WTC11 (cell line): ENCODE data around the gene LPIN3. TPM values are rescaled to one million over a fixed set of nuclear protein-coding genes. Genes with fewer than 3 reads are reported as not detected.

ENCODE experiments used
- ATAC-seq: fragments of 200-7000 bp; cut with Tn5 transposase; 2 replicates; pipeline ENCODE4 v1.10.0; 2021; ENCODE audit warnings: mild to moderate bottlenecking, moderate library complexity
- CTCF ChIA-PET: fragments of 300-600 bp; sonication (Branson Sonifier 250); formaldehyde crosslinking; loops from one replicate; lab custom pipeline; 2021; ENCODE audit warnings: antibody characterized with exemption; lab: Charles Lee
- POLR2A ChIA-PET: fragments of 350-600 bp; sonication (Branson Sonifier 250); formaldehyde crosslinking; loops from one replicate; lab custom pipeline; 2021; ENCODE audit warnings: antibody characterized with exemption; lab: Charles Lee
- DNase-seq: peaks from one replicate; pipeline ENCODE4 v3.0.0; 2021; ENCODE audit warnings: low spot score
- H3K27ac Mint-ChIP-seq: 2 replicates; pipeline ENCODE4 v1.8.0; 2021; ENCODE audit warnings: mixed read lengths
- H3K27me3 Mint-ChIP-seq: 2 replicates; pipeline ENCODE4 v1.8.0; 2021; ENCODE audit warnings: low read depth, mild to moderate bottlenecking, moderate library complexity, mixed read lengths
- H3K36me3 Mint-ChIP-seq: 2 replicates; pipeline ENCODE4 v1.8.0; 2021; ENCODE audit warnings: mixed read lengths
- H3K4me1 Mint-ChIP-seq: 2 replicates; pipeline ENCODE4 v1.8.0; 2022; ENCODE audit warnings: mixed read lengths
- H3K4me3 Mint-ChIP-seq: 2 replicates; pipeline ENCODE4 v1.8.0; 2021; ENCODE audit warnings: mild to moderate bottlenecking, moderate library complexity, mixed read lengths
- H3K9me3 Mint-ChIP-seq: 2 replicates; pipeline ENCODE4 v1.8.0; 2021; ENCODE audit warnings: mixed read lengths
- CBFB ChIP-seq: sonication (generic); formaldehyde crosslinking; IDR thresholded peaks from 2 replicates; pipeline ENCODE4 v1.8.1; 2022; ENCODE audit warnings: mild to moderate bottlenecking, low read depth, missing genetic modification reagents
- ELF4 ChIP-seq: sonication (generic); formaldehyde crosslinking; IDR thresholded peaks from 2 replicates; pipeline ENCODE4 v1.8.1; 2022; ENCODE audit warnings: low read depth, mild to moderate bottlenecking, moderate library complexity, missing genetic modification reagents
- ETV6 ChIP-seq: sonication (generic); formaldehyde crosslinking; IDR thresholded peaks from 2 replicates; pipeline ENCODE4 v1.8.1; 2022; ENCODE audit warnings: mild to moderate bottlenecking, missing genetic modification reagents
- GTF2I ChIP-seq: fragments of 250-450 bp; sonication (Bioruptor Pico); conservative IDR thresholded peaks from 2 replicates; pipeline ENCODE4 v1.4.0; 2021; ENCODE audit warnings: mild to moderate bottlenecking
- MXD4 ChIP-seq: fragments of 250-450 bp; sonication (Bioruptor Pico); IDR thresholded peaks from 2 replicates; pipeline ENCODE4 v1.8.0; 2021; ENCODE audit warnings: mild to moderate bottlenecking, moderate library complexity, borderline replicate concordance
- NFE2L1 ChIP-seq: sonication (generic); formaldehyde crosslinking; IDR thresholded peaks from 2 replicates; pipeline ENCODE4 v1.8.1; 2023; ENCODE audit warnings: missing genetic modification reagents
- PRRX2 ChIP-seq: fragments of 250-450 bp; sonication (Bioruptor Pico); IDR thresholded peaks from 2 replicates; pipeline ENCODE4 v1.8.0; 2021; ENCODE audit warnings: mild to moderate bottlenecking
- SP1 ChIP-seq: sonication (generic); formaldehyde crosslinking; conservative IDR thresholded peaks from 2 replicates; pipeline ENCODE4 v1.8.1; 2022; ENCODE audit warnings: missing genetic modification reagents
- TCF7 ChIP-seq: sonication (generic); formaldehyde crosslinking; IDR thresholded peaks from 2 replicates; pipeline ENCODE4 v1.8.0; 2022; ENCODE audit warnings: mild to moderate bottlenecking, low read depth, missing genetic modification reagents, moderate library complexity
- ZNF138 ChIP-seq: sonication (generic); formaldehyde crosslinking; conservative IDR thresholded peaks from 2 replicates; pipeline ENCODE4 v1.8.1; 2022; ENCODE audit warnings: mild to moderate bottlenecking, moderate library complexity, missing genetic modification reagents
- ZNF232 ChIP-seq: sonication (generic); formaldehyde crosslinking; IDR thresholded peaks from 2 replicates; pipeline ENCODE4 v1.8.0; 2022; ENCODE audit warnings: mild to moderate bottlenecking, missing genetic modification reagents
- ZNF423 ChIP-seq: fragments of 250-450 bp; sonication (Bioruptor Pico); IDR thresholded peaks from 2 replicates; pipeline ENCODE4 v2.1.2; 2022; ENCODE audit warnings: mild to moderate bottlenecking, moderate library complexity
- total RNA-seq: library from RNA; stranded (reverse); gene quantifications from 3 replicates; pipeline ENCODE4 v1.2.3, GENCODE V29; 2021
- TF ChIP-seq, protein P1 (sequence below): sonication (generic); formaldehyde crosslinking; conservative IDR thresholded peaks from 2 replicates; pipeline ENCODE4 v1.8.1; 2023; ENCODE audit warnings: mild to moderate bottlenecking, low read depth, missing genetic modification reagents, moderate library complexity
- TF ChIP-seq, protein P2 (sequence below): sonication (generic); formaldehyde crosslinking; IDR thresholded peaks from 2 replicates; pipeline ENCODE4 v1.8.1; 2022; ENCODE audit warnings: low read depth, mild to moderate bottlenecking, moderate library complexity, missing genetic modification reagents, borderline replicate concordance
- TF ChIP-seq, protein P3 (sequence below): sonication (generic); formaldehyde crosslinking; IDR thresholded peaks from 2 replicates; pipeline ENCODE4 v1.8.1; 2023; ENCODE audit warnings: mild to moderate bottlenecking, missing genetic modification reagents
- TF ChIP-seq, protein P4 (sequence below): sonication (generic); formaldehyde crosslinking; IDR thresholded peaks from 2 replicates; pipeline ENCODE4 v1.8.1; 2023; ENCODE audit warnings: mild to moderate bottlenecking, missing genetic modification reagents
- TF ChIP-seq, protein P5 (sequence below): sonication (generic); formaldehyde crosslinking; IDR thresholded peaks from 2 replicates; pipeline ENCODE4 v1.8.1; 2022; ENCODE audit warnings: mild to moderate bottlenecking, missing genetic modification reagents, moderate library complexity, borderline replicate concordance
- TF ChIP-seq, protein P6 (sequence below): fragments of 250-450 bp; sonication (Bioruptor Pico); IDR thresholded peaks from 2 replicates; pipeline ENCODE4 v1.9.0; 2021; ENCODE audit warnings: moderate library complexity, mild to moderate bottlenecking, inconsistent platforms, borderline replicate concordance

The LPIN3 gene
- total RNA-seq, 1 experiment from 2014 or later: 7.9 TPM

DNA sequence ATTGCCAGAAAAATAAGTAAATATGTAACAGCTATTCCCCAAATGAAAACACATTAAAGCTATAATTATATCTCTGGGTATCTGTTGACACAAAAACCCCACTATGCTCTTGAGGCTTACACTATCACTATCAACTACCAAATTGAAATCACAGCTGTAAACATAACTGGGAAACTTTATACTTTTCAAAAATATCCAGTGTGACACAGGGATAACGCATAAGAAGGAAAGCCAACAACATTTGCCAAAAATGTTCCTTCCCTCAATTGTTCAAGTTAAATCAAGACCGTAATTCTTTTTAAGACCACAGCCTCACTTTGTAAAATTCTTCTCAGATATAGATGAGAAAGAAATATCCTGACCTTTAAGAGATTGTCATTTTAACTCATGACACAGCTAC, 26.2 kb upstream of the LPIN3 start:
- ATAC-seq: no peak
- H3K4me3 Mint-ChIP-seq: no peak overlapping the region
- CTCF ChIA-PET: interaction anchor here (1.9 kb wide), 1 partner anchor 64 kb away, joined by 5 read pairs; no protein-coding TSS in a partner anchor
- POLR2A ChIA-PET: no interaction called here
- no peak for DNase-seq
- H3K4me1 Mint-ChIP-seq: peaks cover 15% of the 10 kb centered on the region
- H3K27me3 Mint-ChIP-seq: peaks cover 14% of the 10 kb centered on the region
- TF ChIP-seq ZNF423 (CRISPR knock-in tag) (no peak), ZNF232 (CRISPR knock-in tag) (no peak), NFE2L1 (CRISPR knock-in tag) (no peak), SP1 (no peak), MXD4 (CRISPR knock-in tag) (no peak)
- TF ChIP-seq, protein P1, sequence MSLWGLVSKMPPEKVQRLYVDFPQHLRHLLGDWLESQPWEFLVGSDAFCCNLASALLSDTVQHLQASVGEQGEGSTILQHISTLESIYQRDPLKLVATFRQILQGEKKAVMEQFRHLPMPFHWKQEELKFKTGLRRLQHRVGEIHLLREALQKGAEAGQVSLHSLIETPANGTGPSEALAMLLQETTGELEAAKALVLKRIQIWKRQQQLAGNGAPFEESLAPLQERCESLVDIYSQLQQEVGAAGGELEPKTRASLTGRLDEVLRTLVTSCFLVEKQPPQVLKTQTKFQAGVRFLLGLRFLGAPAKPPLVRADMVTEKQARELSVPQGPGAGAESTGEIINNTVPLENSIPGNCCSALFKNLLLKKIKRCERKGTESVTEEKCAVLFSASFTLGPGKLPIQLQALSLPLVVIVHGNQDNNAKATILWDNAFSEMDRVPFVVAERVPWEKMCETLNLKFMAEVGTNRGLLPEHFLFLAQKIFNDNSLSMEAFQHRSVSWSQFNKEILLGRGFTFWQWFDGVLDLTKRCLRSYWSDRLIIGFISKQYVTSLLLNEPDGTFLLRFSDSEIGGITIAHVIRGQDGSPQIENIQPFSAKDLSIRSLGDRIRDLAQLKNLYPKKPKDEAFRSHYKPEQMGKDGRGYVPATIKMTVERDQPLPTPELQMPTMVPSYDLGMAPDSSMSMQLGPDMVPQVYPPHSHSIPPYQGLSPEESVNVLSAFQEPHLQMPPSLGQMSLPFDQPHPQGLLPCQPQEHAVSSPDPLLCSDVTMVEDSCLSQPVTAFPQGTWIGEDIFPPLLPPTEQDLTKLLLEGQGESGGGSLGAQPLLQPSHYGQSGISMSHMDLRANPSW (CRISPR knock-in tag): no peak
- TF ChIP-seq, protein P2, sequence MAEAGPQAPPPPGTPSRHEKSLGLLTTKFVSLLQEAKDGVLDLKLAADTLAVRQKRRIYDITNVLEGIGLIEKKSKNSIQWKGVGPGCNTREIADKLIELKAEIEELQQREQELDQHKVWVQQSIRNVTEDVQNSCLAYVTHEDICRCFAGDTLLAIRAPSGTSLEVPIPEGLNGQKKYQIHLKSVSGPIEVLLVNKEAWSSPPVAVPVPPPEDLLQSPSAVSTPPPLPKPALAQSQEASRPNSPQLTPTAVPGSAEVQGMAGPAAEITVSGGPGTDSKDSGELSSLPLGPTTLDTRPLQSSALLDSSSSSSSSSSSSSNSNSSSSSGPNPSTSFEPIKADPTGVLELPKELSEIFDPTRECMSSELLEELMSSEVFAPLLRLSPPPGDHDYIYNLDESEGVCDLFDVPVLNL (CRISPR knock-in tag): no peak
- TF ChIP-seq, all 79 proteins: peak for 0
- H3K36me3 Mint-ChIP-seq: no peaks in the 10 kb centered on the region
- H3K9me3 Mint-ChIP-seq: peaks cover 4% of the 10 kb centered on the region; the same call in 1 of the 2 replicates
- no peak overlapping the region for H3K27ac Mint-ChIP-seq

DNA sequence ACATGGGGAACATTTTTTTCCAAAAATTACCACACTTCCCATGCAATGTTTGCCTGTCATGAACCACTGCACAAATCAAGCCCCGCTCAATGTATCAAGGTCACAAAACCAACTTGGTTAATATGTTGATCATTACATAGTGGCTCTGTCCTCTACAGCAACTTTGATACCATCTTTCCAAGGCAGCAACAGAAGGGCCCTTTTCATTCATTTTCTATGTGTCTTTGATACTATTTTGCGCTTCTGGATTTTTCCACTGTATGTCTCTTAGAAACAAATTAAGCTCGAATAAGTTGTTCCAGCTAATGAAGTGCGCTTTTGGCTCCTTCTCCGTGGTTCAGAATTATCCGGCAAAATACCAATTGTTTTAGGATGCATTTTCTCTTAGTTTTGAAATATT, 24.6 kb upstream of the LPIN3 start:
- Mint-ChIP-seq H3K4me3 (peak overlapping the region; percentile 75), H3K27ac (no peak overlapping the region), H3K4me1 (peaks cover 15% of the 10 kb centered on the region), H3K36me3 (no peaks in the 10 kb centered on the region), H3K27me3 (peaks cover 24% of the 10 kb centered on the region), H3K9me3 (peaks cover 4% of the 10 kb centered on the region; the same call in 1 of the 2 replicates)
- ATAC-seq: no peak
- no peak for DNase-seq
- CTCF ChIA-PET: no interaction called here
- POLR2A ChIA-PET: no interaction called here
- TF ChIP-seq ETV6 (CRISPR knock-in tag): no peak
- TF ChIP-seq NFE2L1 (CRISPR knock-in tag): no peak
- no peak for TF ChIP-seq PRRX2 (CRISPR knock-in tag)
- TF ChIP-seq, protein P3, sequence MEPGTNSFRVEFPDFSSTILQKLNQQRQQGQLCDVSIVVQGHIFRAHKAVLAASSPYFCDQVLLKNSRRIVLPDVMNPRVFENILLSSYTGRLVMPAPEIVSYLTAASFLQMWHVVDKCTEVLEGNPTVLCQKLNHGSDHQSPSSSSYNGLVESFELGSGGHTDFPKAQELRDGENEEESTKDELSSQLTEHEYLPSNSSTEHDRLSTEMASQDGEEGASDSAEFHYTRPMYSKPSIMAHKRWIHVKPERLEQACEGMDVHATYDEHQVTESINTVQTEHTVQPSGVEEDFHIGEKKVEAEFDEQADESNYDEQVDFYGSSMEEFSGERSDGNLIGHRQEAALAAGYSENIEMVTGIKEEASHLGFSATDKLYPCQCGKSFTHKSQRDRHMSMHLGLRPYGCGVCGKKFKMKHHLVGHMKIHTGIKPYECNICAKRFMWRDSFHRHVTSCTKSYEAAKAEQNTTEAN (CRISPR knock-in tag): no peak

DNA sequence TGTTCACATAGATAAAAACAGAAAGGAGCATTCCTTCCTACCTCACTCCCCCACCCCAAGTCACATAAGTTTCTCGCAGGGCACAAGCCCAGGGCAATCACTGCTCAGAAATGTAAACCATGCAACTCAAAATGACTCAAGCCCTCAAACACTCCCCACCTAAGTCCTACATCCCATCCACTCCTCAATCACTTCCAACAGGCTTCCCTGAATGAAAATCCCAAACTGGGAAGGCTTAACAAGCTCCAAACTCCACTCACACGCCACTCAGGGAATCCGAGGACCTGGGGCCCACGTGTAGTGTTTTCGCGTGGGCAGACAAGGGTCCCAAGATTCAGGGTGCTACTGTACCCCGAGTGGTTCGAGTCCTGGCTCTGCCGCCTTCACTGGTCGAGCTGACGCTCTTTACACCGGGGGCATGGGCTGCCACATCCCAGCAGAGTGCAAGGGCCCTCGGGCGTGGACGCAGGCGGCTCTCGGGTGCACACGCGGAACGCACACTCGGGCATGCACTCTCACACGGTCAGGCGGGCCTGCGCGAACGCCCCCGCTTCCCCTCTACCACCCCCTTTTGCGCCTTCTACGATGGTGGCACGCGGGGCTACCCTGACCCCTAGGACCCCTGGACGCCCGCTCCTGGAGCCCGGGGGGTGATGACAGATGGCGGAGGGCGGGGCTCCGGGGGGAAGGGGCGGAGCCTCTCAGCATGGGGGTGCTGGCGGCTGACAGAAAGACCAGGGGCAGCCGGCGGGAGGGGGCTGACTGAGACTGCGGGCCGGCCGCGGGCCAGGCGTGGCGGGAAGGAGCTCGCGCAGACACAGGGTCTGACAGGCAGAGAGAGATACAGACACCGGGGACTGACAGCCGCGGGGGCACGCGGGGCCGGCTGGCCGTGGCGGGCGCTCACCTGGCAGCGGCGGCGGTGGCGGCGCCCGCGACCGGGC, 23.7 kb upstream of the LPIN3 start:
- Mint-ChIP-seq H3K27me3 (peaks cover 24% of the 10 kb centered on the region), H3K4me3 (peak overlapping the region; percentile 75), H3K9me3 (peaks cover under 1% of the 10 kb centered on the region; the same call in 1 of the 2 replicates), H3K4me1 (peaks cover 15% of the 10 kb centered on the region), H3K27ac (no peak overlapping the region; the same call in 1 of the 2 replicates), H3K36me3 (no peaks in the 10 kb centered on the region)
- ChIA-PET CTCF (interaction anchor here (1.3 to 2.4 kb wide), 5 partner anchors 10 to 182 kb away, joined by 4 to 12 read pairs (median 5); partner anchors contain the start of gene LPIN3), POLR2A (no interaction called here)
- DNase-seq (peak; percentile 77), ATAC-seq (peak; percentile 36)
- TF ChIP-seq CBFB: no peak
- no peak for TF ChIP-seq GTF2I
- TF ChIP-seq TCF7 (CRISPR knock-in tag): no peak
- TF ChIP-seq PRRX2 (CRISPR knock-in tag): no peak
- TF ChIP-seq, protein P4, sequence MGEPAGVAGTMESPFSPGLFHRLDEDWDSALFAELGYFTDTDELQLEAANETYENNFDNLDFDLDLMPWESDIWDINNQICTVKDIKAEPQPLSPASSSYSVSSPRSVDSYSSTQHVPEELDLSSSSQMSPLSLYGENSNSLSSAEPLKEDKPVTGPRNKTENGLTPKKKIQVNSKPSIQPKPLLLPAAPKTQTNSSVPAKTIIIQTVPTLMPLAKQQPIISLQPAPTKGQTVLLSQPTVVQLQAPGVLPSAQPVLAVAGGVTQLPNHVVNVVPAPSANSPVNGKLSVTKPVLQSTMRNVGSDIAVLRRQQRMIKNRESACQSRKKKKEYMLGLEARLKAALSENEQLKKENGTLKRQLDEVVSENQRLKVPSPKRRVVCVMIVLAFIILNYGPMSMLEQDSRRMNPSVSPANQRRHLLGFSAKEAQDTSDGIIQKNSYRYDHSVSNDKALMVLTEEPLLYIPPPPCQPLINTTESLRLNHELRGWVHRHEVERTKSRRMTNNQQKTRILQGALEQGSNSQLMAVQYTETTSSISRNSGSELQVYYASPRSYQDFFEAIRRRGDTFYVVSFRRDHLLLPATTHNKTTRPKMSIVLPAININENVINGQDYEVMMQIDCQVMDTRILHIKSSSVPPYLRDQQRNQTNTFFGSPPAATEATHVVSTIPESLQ (CRISPR knock-in tag): no peak
- TF ChIP-seq ZNF138 (CRISPR knock-in tag): no peak
- TF ChIP-seq, protein P2 (CRISPR knock-in tag): no peak
- TF ChIP-seq, protein P5, sequence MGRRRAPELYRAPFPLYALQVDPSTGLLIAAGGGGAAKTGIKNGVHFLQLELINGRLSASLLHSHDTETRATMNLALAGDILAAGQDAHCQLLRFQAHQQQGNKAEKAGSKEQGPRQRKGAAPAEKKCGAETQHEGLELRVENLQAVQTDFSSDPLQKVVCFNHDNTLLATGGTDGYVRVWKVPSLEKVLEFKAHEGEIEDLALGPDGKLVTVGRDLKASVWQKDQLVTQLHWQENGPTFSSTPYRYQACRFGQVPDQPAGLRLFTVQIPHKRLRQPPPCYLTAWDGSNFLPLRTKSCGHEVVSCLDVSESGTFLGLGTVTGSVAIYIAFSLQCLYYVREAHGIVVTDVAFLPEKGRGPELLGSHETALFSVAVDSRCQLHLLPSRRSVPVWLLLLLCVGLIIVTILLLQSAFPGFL (CRISPR knock-in tag): 0 out of 2 replicates have a peak, but pooled peaks have one; percentile 54
- no peak for TF ChIP-seq MXD4 (CRISPR knock-in tag)
- no peak for TF ChIP-seq ELF4 (CRISPR knock-in tag)
- TF ChIP-seq, protein P6, sequence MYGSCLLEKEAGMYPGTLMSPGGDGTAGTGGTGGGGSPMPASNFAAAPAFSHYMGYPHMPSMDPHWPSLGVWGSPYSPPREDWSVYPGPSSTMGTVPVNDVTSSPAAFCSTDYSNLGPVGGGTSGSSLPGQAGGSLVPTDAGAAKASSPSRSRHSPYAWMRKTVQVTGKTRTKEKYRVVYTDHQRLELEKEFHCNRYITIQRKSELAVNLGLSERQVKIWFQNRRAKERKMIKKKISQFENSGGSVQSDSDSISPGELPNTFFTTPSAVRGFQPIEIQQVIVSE: no peak
